ENCODE measurements around the gene EMC10.

Gene EMC10

DNA sequence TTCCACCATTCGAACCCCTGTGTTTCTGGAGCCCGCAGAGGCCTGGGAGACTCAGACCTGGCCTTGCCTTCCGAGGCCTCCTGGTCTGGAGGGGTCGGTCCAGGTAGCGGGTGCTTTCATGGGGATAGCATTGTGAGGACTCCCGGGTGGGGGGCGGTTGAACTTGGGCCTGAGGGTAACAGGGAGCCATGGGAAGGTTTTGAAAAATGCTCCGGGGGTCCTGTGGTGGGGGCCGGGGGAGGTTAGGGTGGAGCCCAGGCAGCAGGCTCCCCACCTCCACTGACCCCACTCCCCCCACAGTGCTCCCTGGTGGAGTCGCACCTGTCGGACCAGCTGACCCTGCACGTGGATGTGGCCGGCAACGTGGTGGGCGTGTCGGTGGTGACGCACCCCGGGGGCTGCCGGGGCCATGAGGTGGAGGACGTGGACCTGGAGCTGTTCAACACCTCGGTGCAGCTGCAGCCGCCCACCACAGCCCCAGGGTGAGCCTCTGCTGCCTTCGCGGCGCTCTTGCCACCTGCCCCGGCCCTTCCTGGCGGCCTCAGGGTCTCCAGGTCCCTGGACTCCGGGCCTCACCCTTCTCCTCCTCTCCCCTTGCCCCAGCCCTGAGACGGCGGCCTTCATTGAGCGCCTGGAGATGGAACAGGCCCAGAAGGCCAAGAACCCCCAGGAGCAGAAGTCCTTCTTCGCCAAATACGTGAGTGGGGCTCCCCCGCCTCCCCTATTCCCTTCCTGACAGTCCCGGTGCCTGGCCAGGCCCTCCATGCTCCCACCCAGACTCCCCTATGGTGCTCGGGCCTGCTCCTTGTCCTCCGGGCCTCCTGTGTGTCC, 4.2 kb downstream of the EMC10 start:
- DNase-seq = no peak

DNA sequence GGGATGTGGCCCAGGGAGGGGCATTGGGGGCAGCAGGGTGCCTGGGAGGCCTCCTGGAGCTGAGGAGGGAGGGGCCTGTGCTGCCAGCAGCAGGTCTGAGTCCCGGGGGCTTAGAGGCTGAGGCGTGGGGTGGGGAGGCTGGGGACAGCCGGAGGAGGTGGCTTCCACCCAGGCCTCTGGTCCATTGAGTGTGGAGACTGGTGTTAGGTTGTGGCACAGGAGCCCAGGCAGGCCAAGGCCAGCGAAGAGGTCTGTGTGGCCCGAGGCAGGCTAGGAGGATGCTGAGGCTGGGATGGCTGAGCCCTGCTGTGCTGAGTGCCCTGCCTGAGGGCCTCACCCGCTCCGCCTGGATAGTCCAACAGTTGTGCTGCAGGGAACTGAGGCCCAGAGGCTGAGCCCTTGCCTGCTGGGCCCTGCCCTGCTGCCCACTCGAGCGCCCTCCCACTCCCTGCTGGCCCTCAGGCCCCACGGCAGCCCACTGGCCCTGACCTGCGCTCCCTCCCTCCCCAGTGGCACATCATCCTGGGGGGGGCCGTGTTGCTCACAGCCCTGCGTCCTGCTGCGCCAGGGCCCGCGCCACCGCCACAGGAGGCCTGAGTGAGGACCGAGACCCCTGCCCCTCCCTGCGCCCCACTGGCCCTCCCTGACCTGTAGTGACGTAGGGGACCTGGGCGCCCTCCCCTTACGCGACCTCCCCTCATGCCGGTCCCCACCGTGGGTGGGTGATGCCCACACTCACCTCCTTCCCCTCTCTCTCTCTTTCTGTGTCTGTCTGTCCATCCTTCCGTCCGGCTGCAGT, 5.2 kb downstream of the EMC10 start:
- DNase-seq = no peak

DNA sequence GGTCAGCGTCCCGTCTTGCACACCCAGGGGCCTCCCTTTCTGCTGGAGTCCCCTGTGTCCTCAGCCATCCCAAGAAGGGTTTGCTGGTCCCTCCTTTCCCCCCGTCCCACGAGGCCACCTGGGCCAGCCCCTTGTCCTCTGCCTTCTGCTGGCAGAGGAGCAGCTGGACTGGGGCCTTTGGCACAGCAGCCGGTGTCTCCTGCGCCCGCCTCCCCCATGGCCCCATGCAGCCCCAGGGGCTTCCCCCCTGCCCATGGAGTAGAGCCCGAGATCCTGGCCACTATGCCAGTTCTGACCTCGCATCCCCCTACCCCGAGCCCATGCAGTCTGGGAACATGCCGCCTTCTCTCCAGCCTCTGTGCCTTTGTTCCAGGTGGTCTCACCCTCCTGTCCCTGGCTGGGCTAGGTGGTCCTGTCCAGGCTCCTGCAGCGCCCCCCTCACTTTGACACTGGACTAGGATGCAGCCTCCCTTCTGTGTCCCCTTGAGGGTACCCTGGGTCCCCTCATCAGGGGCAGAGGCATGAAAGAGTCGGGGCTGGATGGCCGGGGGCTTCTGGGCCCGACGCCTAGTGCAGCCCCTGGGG, 6.1 kb downstream of the EMC10 start:
- no peak for DNase-seq

DNA sequence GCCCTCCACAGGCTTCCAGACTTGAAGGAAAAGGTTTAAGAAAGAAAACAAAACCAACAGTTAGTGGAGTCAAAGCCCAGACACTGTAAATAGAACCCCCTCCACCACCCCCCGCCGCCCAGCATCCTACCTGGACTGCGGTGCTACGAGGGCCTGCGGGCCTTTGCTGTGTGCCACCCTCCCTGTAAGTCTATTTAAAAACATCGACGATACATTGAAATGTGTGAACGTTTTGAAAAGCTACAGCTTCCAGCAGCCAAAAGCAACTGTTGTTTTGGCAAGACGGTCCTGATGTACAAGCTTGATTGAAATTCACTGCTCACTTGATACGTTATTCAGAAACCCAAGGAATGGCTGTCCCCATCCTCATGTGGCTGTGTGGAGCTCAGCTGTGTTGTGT, 6.6 kb downstream of the EMC10 start:
- no peak for DNase-seq

DNA sequence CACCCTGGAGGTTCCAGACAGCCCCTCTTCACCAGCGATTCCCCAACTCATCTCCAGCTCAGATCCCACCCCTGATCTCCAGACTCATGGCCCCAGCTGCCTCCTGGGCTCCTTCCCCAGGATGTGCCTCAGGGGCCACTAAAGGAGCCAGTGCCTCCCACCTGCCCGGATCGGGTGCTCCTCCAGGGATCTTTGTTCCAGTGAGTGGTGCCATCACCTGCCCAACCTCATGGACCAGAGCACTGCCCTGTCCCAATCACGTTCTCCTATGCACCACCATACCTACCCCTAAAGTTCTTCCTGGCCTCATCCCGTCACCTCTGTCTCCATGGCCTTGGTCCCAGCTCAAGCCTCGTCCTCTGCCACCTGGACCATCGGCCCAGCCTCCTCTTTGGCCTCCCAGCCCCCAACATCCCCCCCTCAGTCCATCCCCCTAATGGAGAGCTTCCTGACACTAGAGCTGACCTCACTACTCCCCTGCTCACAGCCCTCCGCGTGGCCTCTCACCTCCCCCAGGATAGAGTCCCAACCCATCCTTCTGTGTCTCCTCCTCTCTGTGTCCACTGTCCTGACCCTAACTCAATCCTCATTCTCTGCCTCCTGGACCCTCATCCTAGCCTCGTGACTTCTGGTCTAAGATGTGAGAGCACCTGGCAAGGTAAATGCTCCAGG, 9.1 kb downstream of the EMC10 start:
- DNase-seq = no peak

DNA sequence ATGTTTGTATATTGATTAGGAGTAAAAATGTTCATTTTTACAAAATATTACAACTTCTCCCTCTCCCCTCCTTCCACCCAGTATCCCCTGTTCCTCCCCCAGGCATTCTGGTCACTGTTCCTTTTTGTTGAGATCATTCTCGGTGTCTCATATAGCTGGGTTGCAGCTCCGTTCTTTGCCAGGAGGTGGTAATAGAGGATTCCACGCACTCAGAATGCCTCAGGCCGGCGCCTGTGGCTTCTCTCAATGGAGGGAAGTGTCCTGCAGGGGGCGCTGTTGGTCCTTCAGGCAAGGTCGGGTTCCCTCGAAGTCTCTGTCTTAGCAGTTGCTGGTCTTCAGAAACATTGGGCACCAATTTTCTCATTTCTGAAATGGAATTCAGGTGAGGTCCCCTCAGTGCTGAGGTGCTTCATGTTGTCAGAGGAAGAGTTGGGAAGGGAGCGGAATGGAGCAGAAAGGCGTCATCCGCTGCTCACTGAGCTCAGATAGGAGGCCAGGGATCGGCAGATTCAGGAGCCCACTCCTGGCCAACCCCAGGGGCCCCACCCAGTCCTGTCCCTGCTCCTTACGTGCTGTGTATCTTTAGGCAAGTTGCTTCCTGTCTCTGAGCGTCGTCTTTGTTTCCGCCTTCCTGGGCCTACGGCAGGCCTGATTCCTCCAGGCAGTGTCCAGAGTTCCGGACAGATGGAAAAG, 10.7 kb downstream of the EMC10 start:
- DNase-seq = no peak

DNA sequence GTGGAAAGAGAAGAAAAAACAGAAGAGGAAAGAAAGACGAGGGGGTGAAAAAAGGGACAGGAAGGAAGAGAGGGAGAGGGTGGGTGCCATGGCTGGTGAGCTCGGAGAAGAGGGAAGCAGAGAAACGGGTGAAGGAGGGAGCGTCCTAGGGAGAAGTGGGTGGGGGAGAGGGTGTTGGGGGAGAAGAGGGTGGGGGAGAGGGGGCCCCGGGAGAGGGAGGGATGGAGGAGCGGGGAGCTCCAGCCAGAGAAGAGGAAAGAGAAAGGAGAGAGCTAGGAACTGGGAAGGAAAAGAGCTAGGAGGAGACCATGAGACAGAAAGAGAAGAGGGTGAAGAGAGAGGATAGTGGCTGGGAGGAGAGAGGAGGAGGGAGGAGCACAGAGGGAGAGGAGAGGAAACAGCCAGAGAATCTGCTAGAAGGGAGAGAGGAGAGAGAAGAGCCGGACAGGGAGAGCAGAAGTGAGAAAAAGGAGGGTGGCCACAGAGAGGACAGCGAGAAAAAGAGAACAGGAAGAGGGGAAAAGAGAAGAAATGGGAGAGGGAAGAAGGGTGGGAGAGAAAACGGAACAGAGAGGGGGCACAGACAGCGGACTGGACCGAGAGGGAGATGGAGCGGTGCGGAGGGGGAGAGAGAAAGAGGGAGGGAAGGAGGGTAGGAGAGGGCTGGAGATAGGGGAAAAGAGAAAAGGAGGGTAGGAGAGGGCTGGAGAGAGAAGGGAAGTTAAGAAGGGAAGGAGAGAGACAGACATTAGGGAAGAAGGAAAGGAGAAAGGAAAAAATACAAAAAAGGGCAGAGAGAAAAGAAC, 12.3 kb downstream of the EMC10 start:
- DNase-seq = no peak

DNA sequence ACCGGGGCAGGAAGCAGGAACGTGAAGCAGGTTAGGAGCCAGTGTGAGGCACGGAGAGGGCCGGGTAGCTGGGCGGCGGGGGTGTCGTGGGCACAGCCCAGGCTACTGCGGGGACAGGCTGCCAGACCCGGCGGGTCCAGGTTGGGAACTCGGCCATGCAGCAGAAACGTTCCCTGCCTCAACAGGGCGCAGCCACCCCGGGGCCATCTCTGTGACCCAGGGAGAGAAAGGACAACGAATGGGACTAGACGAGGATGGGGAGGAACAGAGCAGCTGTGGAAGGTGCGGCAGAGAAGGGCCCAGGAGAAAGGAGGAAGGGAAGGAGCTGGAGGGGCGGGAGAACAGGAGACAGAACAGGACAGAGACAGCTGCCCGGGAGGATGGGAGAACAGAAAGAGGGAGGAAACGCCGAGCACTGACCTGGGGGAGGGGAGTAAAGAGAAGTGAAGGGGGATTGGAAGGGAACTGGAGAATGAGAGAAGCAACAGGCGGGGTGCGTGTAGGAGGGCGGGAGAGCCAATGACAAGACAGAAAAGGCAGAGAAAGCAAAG, 13.2 kb downstream of the EMC10 start:
- no peak for DNase-seq

DNA sequence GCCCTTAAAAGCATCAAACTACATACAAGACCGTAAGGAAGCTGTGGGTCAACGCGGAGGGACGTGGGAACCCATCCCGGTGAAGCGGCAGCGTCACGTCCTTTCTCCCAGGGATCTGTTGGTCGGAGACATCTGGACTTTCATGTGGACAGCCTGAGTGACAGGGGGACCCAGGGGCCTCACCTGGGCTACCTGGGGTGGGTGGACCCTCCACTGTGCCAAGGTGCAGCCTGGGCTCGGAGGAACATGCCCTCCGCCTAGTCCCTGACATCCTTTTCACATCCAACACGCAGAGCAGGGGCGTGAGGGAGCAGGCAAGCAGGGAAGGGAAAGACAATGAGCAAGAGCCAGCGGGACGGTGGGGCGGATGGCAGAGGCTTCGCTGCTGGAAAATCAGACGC, 14.1 kb downstream of the EMC10 start:
- no peak for DNase-seq

DNA sequence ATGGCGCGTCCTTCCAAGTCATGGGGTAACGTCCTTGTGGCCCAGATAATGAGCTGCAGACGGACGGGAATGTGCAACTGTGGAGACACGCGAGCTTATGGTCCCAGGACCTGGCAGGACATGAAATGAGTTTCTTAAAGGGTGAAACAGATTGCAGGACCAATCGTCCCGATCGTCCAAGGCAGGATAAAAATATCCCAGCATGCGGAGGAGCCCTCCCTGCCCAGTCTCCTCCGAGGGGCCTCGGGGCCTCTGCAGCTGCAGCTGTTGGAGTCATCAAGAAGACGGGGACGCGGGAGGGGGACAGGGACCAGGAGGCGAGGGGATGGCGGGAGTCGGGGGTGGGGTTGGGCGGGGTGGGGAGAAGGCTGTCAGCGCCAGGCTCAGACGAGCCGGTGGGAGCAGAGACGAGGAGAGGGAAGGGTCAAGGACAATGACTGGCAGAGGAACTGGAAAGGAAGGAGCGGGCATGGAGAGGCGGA, 14.7 kb downstream of the EMC10 start:
- no peak for DNase-seq

DNA sequence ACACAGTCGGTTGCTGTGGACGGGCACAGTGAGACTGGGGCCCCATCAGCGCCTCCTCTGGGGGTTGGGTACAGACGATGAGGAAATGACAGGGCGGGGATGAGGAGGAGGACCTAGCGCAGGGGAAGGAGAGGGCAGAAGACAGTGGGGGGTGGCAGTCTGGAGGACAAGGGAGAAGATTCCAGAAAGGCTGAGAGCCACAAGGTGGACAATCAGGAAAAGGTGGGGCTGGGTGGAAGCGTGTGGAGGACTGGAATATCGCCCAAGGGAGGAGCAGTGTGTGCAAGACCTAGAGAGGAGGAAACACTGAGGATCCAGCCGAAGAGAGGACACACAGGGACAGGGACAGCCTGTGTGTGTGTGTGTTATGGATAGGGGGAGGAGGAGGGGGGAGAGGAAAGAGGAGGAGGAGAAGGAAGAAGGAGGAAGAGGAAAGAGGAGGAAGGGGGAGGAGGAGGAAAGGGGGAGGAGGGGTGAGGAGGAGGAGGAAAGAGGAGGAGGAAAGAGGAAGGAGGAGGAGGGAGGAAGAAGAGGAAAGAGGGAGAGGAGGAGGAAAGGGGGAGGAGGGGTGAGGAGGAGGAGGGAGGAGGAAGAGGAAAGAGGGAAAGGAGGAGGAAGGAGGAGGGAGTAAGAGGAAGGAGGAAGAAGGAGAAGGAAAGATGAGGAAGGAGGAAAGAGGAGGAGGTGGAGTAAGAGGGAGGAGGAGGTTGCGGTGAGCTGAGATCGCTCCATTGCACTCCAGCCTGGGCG, 16.2 kb downstream of the EMC10 start:
- DNase-seq = no peak

DNA sequence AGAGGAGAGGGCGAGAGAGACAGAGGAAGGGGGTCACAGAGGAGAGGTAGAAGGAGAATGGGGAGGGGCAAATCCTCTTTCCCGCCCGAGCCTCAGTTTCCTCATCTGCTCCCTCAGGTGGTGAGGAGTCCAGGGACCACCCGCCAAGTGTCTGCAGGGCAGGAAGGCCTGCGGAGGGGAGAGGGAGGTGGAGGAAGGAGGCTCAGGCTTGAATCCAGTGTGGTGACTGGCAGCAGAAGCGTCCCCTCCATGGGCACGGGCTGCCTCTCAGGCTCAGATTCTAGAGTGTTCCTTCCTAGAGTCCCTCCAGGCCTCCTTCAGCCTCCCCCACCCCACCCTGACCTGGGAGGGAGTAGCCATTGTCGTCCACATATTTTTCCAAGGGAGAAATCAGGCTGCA, 16.9 kb downstream of the EMC10 start:
- no peak for DNase-seq

DNA sequence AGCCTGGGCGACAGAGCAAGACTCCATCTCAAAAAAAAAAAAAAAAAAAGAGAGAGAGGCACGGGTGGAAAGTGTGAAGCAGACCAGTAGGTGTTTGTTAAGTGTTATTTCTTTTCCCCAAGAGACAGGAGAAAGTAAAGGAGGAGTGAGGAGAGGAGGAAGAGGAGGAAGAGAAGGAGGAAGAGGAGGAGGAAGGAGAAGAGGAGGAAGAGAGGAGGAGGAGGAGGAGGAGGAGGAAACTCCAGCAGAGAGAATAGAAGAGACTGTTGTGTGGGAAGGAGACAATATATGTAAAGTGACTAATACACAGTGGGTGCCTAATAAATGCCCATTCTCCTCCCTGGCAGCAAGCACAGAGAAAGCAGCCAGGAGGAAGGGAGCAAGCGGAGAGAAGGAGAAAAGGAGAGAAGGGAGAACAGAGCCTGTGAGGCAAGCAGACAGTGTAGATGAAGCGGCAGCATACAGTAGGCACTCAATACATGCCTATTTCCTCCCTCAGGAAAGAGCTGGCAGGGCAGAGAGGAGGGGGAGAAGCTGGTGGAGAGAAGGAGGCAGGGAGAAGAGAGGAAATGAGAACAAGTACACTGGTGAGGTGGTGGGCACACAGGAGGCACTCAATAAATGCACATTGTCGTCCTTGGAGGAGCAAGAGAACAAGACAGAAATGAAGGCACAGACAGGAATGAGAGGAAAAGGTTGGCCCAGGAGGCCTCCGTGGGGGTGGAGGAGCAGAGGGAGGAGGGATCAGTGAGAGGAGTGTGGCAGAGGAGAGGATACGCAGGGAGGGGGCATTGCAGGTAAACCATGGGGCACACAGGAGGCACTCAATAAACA, 18.1 kb downstream of the EMC10 start:
- no peak for DNase-seq

DNA sequence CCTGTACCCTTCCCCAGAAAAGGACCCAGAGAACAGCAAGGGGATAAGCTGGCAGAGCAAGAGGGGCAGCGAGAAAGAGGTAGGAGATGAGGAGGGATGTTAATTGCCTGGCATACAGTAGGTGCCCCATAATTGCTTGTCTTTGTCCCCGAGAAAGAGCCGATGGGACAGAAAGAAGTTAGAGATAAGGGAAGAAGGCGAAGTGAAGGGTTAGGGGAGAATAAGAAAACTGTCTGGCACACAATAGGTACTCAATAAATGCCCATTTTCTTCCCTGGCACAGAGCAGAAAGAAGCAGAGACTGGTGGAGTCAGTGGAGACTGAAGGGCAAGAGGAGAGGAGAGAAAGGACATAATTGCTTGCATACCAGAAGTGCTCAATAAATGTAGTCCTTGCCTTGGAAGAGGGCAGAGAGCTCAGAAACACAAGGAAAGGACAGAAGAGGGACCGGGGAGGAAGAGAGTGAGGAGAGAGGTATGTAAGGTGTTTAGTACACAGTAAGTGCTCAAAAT, 18.8 kb downstream of the EMC10 start:
- no peak for DNase-seq

DNA sequence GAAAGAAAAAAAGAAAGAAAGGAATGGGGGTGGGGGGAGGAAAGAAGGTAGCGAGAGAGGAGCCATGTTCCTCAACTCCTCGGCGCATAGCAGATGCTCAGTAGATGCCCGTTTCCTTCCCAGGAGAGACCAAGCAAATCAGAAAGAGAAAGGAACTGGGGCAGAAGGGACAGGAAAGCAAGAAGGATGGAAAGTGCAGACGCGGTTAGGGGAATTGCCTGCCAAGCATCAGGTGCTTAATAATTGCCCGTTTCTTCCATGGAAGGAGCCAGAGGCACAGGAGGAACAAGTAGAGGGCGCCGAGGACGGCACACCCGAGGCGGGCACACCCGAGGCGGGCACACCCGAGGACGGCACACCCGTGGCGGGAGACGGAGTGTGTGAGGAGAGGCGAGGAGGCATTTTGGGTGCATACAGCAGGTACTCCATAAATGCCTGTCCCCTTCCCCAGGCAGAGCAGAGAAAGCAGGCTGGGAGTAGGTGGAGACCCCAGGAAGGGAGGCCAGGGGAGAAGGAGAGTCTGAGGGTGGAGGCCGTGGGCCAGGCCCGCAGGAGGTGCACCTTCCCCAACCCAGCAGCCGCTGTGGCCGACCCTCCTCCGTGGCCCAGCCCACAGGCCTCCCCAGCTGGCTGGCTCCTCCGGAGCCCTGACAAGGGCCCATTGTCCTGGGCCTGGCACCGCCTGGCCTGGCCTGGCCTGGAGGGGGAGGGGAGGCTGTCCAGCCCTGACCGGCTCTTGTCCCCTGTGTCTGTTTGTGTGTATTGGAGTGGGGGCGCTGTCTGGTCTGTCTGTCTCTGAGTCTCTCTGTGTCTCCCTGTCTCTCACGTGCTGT, 20.1 kb downstream of the EMC10 start:
- DNase-seq = no peak

DNA sequence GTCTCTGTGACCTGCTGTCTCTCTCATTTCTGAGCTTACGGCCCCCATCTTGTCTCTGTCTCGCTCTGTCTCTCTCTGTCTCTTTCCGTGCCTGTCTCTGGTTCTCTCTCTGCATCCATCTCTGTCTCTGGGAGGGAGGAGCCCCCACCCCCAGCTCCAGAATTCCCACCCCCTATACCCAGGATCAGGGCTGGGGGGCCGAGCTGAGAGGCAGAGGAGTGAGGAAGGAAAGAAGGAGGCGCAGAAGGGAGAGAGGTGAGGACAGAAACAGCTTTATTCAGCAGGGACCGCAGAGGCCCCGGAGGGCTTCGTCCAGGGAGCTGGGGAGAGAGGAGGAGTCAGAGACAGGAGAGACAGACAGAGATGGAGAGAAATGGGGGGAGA, 20.7 kb downstream of the EMC10 start:
- DNase-seq = no peak

DNA sequence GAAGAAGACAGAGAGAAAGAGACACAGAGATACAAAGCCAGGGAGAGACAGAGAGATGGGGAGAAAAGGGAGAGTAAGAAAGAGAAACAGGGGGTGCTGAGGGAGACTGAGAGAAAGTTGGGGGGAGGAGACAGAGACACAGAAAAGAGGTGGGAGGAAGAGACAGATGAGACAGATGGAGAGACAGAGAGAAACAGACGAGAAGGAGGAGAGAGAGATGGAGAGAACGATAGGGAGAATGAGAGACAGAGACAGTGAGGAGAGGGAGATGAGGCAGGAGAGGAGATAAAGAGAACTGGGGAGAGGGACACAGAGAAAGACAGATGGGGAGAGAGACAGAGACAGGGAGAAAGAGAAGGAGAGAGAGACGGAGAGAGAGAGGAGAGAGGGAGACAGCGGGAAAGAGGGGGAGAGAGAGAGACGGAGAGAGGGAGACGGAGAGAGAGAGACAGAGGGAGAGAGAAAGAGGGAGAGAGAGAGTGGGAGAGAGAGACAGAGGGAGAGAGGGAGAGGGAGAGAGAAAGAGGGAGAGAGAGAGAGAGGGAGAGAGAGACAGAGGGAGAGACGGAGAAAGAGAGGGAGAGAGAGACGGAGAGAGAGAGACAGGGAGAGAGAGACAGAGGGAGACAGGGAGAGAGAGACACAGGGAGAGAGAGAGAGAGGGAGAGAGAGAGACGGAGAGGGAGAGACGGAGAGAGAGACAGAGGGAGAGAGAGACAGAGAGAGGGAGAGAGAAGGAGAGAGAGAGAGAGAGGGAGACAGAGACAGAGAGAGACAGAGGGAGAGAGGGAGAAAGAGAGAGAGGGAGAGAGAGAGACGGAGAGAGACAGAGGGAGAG, 22.1 kb downstream of the EMC10 start:
- DNase-seq = no peak
